PC-3 (cell line): ENCODE data around the gene SYNE4.

Source experiments
- EZH2phosphoT487 ChIP-seq: fragments of 300-600 bp; sonication (generic); IDR thresholded peaks from 2 replicates; pipeline ENCODE4 v1.6.1; 2018; ENCODE audit warnings: mild to moderate bottlenecking, antibody characterized with exemption, low read length, borderline replicate concordance
- TF ChIP-seq, protein P1 (sequence below): fragments of 300-600 bp; sonication (generic); conservative IDR thresholded peaks from 2 replicates; pipeline ENCODE4 v1.5.1; 2017; ENCODE audit warnings: antibody characterized with exemption, low read depth, mild to moderate bottlenecking, low read length

DNA sequence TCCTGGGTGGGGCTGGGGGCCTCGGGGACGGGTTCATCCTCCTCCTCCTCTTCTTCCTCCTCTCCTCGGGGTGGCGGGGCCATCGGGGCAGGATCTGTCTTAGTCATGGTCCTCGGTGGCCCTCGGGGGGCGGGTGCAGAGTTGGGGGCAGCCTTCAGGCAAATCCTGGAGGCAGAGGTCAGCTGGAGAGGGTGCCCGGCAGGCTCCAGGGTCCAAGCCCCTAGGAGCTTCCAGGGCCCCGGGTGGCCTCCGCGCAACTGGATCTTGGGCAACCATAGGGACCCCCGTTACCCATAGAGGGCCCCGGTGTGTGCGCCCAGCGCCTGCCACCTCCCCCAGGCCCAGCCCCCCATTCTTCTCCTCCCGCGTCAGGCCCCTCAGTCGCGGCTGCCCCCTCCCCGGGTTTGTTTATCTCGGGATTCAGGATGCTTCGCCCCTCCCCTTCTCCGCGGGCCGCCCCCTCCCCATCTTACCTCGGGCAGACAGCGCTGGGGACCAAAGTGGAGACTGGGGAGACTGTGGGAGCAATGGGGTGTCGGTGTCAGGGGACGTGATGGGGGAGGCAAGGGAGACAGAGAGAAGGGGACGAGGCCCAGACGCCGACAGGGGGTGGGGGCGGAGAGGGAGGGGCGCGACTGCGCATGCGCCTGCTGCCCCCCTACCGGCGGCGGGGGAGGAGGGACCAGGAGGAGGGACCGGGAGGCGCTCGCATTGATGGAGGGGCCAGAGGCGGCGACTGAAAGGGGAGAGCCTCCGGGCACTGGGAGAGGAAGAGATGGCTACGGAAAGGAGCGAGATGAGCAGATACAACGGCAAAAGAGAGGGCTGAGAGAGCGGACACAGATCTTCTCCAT is 23.9 kb upstream of the SYNE4 start, which contains the start of gene CLIP3:
- TF ChIP-seq, protein P1, sequence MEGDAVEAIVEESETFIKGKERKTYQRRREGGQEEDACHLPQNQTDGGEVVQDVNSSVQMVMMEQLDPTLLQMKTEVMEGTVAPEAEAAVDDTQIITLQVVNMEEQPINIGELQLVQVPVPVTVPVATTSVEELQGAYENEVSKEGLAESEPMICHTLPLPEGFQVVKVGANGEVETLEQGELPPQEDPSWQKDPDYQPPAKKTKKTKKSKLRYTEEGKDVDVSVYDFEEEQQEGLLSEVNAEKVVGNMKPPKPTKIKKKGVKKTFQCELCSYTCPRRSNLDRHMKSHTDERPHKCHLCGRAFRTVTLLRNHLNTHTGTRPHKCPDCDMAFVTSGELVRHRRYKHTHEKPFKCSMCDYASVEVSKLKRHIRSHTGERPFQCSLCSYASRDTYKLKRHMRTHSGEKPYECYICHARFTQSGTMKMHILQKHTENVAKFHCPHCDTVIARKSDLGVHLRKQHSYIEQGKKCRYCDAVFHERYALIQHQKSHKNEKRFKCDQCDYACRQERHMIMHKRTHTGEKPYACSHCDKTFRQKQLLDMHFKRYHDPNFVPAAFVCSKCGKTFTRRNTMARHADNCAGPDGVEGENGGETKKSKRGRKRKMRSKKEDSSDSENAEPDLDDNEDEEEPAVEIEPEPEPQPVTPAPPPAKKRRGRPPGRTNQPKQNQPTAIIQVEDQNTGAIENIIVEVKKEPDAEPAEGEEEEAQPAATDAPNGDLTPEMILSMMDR: no peak
- TF ChIP-seq EZH2phosphoT487: no peak
